GM12865 (cell line): ENCODE data around the gene HPSE2.
"Not testable (repeated sequence)": the region's sequence is repeated elsewhere in the genome, so short reads cannot be mapped to it uniquely, and the experiment has no call there.

Experiments
- DNase-seq: peaks from one replicate; pipeline ENCODE4 v3.0.0; 2010; ENCODE audit warnings: low read depth
- H3K4me3 ChIP-seq: 2 replicates; pipeline ENCODE4 v1.5.1; 2011; ENCODE audit warnings: mild to moderate bottlenecking, low read depth, low read length, control low read depth
- CTCF ChIP-seq: IDR thresholded peaks from 2 replicates; pipeline ENCODE4 v1.5.1; 2011; ENCODE audit warnings: low read length, control low read depth, low read depth, inconsistent platforms; ENCODE audit not compliant: insufficient read depth; ENCODE audit errors: missing control alignments

HPSE2 gene

DNA sequence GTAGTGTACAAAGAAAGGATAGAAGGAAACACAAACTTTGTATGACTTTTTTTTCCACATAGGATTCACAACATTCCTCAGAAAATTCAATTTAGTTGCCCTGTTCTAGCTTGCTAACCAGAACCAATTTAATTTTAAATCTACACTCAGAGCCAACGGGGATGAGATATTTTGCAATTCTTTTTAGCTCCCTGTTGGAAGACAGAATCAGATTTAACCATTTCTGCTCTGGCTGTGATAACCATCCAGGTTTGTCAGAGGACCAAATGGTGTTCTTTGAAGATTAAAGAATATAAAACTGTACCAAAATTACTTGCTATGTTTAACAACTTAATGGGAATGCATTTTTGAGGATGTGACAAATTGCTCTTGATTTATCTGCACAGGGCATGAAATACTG lies 319.7 kb downstream of the HPSE2 start:
- no peak for DNase-seq
- no peak overlapping the region for H3K4me3 ChIP-seq
- no peak for TF ChIP-seq CTCF

DNA sequence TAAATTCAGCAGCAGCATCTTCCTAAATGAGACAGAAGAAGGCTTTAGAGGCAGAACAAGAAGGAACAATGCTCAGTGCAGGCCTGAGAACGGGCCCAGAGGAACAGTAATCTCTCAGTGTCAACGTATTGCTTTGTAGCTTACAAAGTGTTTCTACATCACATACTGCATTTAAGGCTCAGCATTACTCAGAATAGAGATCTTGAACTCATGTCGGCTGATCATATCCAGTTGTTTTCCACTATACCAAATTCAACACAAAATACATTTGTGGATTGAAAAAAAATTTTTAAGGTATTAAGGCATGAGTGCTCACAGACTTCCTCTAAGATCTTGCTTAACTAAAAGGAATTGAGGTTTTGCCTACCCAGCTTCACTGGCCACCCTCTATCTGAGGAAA lies 325.1 kb downstream of the HPSE2 start:
- no peak overlapping the region for H3K4me3 ChIP-seq
- no peak for TF ChIP-seq CTCF
- DNase-seq = no peak

- TF ChIP-seq CTCF = no peak
- no peak for DNase-seq
- H3K4me3 ChIP-seq = no peak overlapping the region
Observed at GRCh38 chr10:98910048-98910447, 325.6 kb downstream of the HPSE2 start.

DNA sequence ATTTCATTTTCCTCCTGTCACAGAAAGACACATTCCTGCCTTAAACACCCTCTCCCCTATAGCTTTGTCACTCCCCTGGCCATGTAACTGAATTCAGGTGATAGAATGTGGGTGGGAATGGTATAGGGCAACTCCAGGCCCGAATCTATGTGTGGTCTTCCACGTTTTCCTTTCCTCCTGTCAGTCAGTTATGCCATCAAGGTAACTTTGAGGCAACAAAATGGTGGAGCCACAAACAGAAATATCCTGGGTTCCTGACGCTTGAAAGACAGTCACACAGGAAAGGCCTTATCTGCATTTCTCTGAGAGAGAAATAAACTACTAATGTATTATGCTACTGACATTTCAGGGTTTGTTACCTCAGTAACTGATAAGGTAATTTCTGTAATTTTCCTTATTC lies 326.8 kb downstream of the HPSE2 start:
- H3K4me3 ChIP-seq = no peak overlapping the region
- no peak for TF ChIP-seq CTCF
- DNase-seq = no peak

- not testable (repeated sequence) for H3K4me3 ChIP-seq, DNase-seq
Observed at GRCh38 chr10:98908247-98908646, 327.4 kb downstream of the HPSE2 start.

- DNase-seq = no peak
- no peak overlapping the region for H3K4me3 ChIP-seq
- no peak for TF ChIP-seq CTCF
Observed at GRCh38 chr10:98901441-98902110, 334.1 kb downstream of the HPSE2 start.

DNA sequence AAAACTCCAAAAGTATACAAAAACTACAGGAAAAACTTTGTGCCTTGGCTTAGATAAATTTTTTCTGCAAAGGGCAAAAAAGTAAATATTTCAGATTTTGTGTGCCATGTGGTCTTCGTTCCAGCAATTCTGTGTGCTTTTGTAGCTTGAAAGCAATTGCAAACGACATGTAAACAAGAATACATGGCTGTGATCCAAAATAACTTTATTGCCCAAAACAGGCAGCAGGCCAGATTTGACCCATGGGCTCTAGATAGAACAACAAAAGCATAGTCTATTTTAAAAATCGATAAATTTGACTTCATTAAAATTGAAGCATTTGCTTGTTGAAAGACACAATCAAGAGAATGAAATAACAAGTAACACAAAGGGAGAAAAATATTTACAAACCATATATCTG lies 336.6 kb downstream of the HPSE2 start:
- TF ChIP-seq CTCF = no peak
- H3K4me3 ChIP-seq = no peak overlapping the region
- DNase-seq = no peak
